Prostate gland (tissue), 2 donors: ENCODE measurements around the gene ZEB2. TPM values are rescaled to one million over a fixed set of nuclear protein-coding genes. Genes with fewer than 3 reads are reported as not detected.

ENCODE experiments used
- DNase-seq: peaks from one replicate; pipeline ENCODE4 v3.0.0-alpha.2; 2019; ENCODE audit warnings: low spot score
- H3K27ac ChIP-seq, 2 donors: fragments of 200-600 bp; sonication (generic); 2 replicates each; pipeline ENCODE4 v1.5.1; 2017 to 2019
- H3K27me3 ChIP-seq: fragments of 200-600 bp; sonication (generic); replicated peaks from 2 replicates; pipeline ENCODE4 v1.5.1; 2019; ENCODE audit not compliant: insufficient read depth
- H3K36me3 ChIP-seq, 2 donors: fragments of 200-600 bp; sonication (generic); 1 replicate in 1 of 2; 2 replicates in 1 of 2; pipeline versions ENCODE4 v1.5.1 to v1.8.1; 2017 to 2019
- H3K4me1 ChIP-seq: fragments of 200-600 bp; sonication (generic); replicated peaks from 2 replicates; pipeline ENCODE4 v1.5.1; 2019
- H3K4me3 ChIP-seq, 2 donors: fragments of 200-600 bp; sonication (generic); 2 replicates each; pipeline ENCODE4 v1.5.1; 2017 to 2019
- H3K9me3 ChIP-seq: fragments of 200-600 bp; sonication (generic); 2 replicates; pipeline ENCODE4 v1.5.1; 2017
- POLR2A ChIP-seq: fragments of 450-650 bp; IDR thresholded peaks from one replicate; pipeline ENCODE4 v1.6.1; 2016; ENCODE audit warnings: antibody characterized with exemption, mild to moderate bottlenecking
- POLR2AphosphoS5 ChIP-seq: sonication (generic); formaldehyde crosslinking; IDR thresholded peaks from one replicate; pipeline ENCODE4 v1.6.1; 2017; ENCODE audit warnings: antibody characterized with exemption
- whole genome bisulfite sequencing: methylation state at CpG from one replicate; pipeline ENCODE4 v1.1.5; 2018; 5-methylcytosine and 5-hydroxymethylcytosine counted together
- intact Hi-C: fragments of 100-400 bp; cut with DNase I; formaldehyde crosslinking; loops from one replicate; pipeline ENCODE4 v1.14.2; 2022
- total RNA-seq, 2 donors: library from RNA; depleted of rRNA; stranded (reverse); fragments of >200 nt; gene quantifications; one replicate each; pipeline ENCODE4 v1.1.0, GENCODE V29; 2016
- TF ChIP-seq, protein P1 (sequence below), 4 experiments: fragments of 200-600 bp in 2 of 4; fragments of 450-650 bp in 2 of 4; sonication (generic) in 2 of 4; IDR thresholded peaks; 1 replicate in 3 of 4; 2 replicates in 1 of 4; pipeline ENCODE4 v1.5.1; 2016 to 2019; ENCODE audit warnings: antibody characterized with exemption in 4 of 4, mild to moderate bottlenecking in 2 of 4, moderate library complexity in 2 of 4

The ZEB2 gene
- total RNA-seq, 2 donors from 2014 or later = 13.1 to 80.4 TPM

DNA sequence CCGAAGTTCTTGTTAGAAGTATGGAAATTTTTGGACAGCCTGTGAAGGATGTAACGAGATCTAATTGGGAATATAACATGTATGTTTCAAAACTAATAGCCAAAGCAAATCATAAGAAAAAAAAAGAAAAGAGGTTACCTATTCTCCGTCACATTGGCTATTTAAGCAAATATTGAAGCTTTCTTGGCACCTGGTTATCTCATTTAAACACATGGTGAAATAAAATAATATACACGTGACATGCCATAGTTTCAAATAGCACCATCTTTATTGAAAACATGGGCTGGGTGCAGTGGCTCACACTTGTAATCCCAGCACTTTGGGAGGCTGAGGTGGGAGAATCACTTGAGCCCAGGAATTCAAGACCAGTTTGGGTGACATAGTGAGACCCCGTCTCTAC is 56.7 kb downstream of the ZEB2 start:
- Histone ChIP-seq H3K4me1 (no peaks in the 10 kb centered on the region), H3K27me3 (no peaks in the 10 kb centered on the region), H3K4me3 (no peak overlapping the region), H3K9me3 (no peaks in the 10 kb centered on the region), H3K27ac (no peak overlapping the region), H3K36me3 (no peaks in the 10 kb centered on the region)
- no peak for DNase-seq
- TF ChIP-seq, protein P1, sequence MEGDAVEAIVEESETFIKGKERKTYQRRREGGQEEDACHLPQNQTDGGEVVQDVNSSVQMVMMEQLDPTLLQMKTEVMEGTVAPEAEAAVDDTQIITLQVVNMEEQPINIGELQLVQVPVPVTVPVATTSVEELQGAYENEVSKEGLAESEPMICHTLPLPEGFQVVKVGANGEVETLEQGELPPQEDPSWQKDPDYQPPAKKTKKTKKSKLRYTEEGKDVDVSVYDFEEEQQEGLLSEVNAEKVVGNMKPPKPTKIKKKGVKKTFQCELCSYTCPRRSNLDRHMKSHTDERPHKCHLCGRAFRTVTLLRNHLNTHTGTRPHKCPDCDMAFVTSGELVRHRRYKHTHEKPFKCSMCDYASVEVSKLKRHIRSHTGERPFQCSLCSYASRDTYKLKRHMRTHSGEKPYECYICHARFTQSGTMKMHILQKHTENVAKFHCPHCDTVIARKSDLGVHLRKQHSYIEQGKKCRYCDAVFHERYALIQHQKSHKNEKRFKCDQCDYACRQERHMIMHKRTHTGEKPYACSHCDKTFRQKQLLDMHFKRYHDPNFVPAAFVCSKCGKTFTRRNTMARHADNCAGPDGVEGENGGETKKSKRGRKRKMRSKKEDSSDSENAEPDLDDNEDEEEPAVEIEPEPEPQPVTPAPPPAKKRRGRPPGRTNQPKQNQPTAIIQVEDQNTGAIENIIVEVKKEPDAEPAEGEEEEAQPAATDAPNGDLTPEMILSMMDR (IDR thresholded peaks at IDR 0.05) = no peak
- no peak for TF ChIP-seq POLR2AphosphoS5
- no peak for TF ChIP-seq POLR2A
- 96% methylated on average over 5 of the region's 5 CpGs for WGBS
- intact Hi-C loops = no loop called here

DNA sequence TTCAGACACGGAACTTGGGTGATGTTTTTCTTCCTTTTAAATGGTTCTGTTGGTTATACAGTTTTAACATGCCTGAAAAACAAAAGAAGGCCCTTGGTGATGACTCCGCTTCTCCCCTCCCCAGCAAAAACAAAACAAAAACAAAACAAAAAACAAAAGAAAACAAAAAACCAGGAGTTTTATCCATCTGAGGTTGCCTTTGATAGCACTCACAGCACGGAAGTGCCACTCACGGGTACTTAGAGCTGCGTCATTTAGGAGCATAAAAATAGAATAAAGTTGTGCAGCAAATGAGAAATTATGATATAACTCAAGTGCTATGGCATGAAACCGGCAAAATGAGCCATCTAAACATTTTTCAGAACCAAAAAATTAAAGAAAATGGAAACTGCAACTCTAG is 57.7 kb downstream of the ZEB2 start:
- Histone ChIP-seq H3K4me1 (no peaks in the 10 kb centered on the region), H3K9me3 (no peaks in the 10 kb centered on the region), H3K4me3 (no peak overlapping the region), H3K27ac (no peak overlapping the region), H3K36me3 (no peaks in the 10 kb centered on the region), H3K27me3 (no peaks in the 10 kb centered on the region)
- 87% methylated on average over 6 of the region's 6 CpGs for WGBS
- intact Hi-C loops = no loop called here
- TF ChIP-seq POLR2AphosphoS5 = no peak
- TF ChIP-seq, protein P1 (IDR thresholded peaks at IDR 0.05) = no peak
- TF ChIP-seq POLR2A = no peak
- DNase-seq = no peak

DNA sequence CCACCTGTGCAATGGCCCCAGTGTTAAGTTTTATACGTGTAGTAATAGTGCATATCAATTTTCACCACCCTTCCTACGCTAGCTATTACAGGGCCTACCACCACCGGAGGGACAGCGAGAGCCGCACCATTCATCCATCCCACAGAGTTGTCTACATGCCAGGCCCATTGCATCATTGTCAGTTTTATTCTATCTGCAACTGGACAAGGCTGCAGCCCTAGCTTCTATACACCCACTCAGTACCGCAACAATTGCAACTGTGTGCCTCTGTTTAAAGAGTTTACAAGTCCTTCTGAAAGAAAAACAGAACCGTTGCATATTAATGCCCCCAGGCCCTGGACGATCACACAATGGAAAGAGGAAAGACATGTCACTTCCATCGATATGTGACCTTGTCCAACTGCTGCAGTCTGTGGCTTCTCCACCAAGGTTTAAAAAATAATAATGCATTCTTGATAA is 58.6 kb downstream of the ZEB2 start:
- TF ChIP-seq POLR2AphosphoS5 = no peak
- TF ChIP-seq, protein P1 (IDR thresholded peaks at IDR 0.05) = no peak
- TF ChIP-seq POLR2A = no peak
- WGBS = 53% methylated on average over 9 of the region's 9 CpGs
- no peaks in the 10 kb centered on the region for H3K27me3 ChIP-seq
- intact Hi-C loops = no loop called here
- DNase-seq = no peak
- H3K9me3 ChIP-seq = no peaks in the 10 kb centered on the region
- H3K4me3 ChIP-seq = no peak overlapping the region
- H3K36me3 ChIP-seq = no peaks in the 10 kb centered on the region
- H3K27ac ChIP-seq = no peak overlapping the region
- H3K4me1 ChIP-seq = no peaks in the 10 kb centered on the region

DNA sequence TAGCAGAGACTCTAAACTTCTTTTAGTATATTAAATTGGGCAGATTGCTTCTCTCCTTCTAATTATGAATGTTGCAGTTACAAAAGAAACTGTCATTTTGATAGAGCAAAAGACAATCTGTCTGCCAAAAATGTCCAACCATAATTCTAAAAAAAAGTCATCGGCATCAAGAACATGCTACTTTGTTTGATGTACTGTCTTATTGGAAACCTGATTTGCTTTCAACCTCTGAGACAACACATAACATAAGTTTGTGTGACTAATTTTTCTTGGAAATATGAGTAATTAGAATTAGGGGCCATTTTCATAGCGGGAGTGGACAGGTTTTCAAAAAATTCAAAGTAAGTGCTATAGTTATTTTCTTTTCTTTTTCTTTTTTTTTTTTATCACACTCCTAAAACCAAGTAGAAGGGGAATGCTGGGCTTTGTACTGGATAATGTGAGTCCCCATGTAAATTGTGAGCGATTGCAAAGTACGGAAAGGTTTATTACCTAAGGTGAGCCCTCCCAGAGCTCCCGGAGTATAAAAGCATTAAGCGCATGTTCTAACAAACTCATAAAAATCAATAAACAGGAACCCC is 59.1 kb downstream of the ZEB2 start:
- Histone ChIP-seq H3K27ac (no peak overlapping the region), H3K4me1 (no peaks in the 10 kb centered on the region), H3K4me3 (no peak overlapping the region), H3K36me3 (no peaks in the 10 kb centered on the region), H3K9me3 (no peaks in the 10 kb centered on the region), H3K27me3 (no peaks in the 10 kb centered on the region)
- TF ChIP-seq POLR2A = no peak
- no peak for TF ChIP-seq POLR2AphosphoS5
- TF ChIP-seq, protein P1 (IDR thresholded peaks at IDR 0.05) = no peak
- intact Hi-C loops = no loop called here
- WGBS = 89% methylated on average over 6 of the region's 6 CpGs
- no peak for DNase-seq

DNA sequence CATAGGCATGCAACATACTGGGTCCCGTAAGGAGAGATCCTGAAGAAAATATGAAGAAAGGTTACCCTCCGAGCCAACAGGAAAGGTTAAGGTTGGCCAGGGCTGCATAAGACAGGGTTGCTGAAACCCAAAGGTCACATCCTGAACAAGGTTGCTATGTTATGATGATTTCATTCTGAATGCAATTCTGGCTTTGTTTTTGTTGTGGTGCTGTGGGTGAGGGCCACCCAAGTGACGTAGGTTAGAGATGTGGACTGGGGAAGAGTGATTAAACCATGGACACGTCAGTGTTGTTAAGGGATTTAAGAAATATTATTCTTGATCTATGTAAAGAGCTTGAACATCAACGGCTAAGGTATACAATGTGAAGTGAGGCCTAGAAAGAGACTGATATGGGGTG is 60.0 kb downstream of the ZEB2 start:
- intact Hi-C loops = no loop called here
- no peaks in the 10 kb centered on the region for H3K9me3 ChIP-seq
- no peaks in the 10 kb centered on the region for H3K4me1 ChIP-seq
- H3K4me3 ChIP-seq = no peak overlapping the region
- no peaks in the 10 kb centered on the region for H3K36me3 ChIP-seq
- H3K27ac ChIP-seq = no peak overlapping the region
- H3K27me3 ChIP-seq = no peaks in the 10 kb centered on the region
- DNase-seq = no peak
- 82% methylated on average over 5 of the region's 5 CpGs for WGBS
- TF ChIP-seq POLR2A (no peak), POLR2AphosphoS5 (no peak)
- TF ChIP-seq, protein P1 (IDR thresholded peaks at IDR 0.05) = no peak
